Cardiac fibroblast (primary cell): ENCODE data around the gene MACROH2A1.

Source experiments
- DNase-seq, 2 donors: peaks; one replicate each; pipeline versions ENCODE4 v3.0.0 to v3.0.0-alpha.2; 2010; ENCODE audit warnings: low read depth in 2 of 2
- H3K4me3 ChIP-seq, 2 donors: replicated peaks in 1 of 2; 1 replicate in 1 of 2; 2 replicates in 1 of 2; pipeline ENCODE4 v1.5.1; 2011; ENCODE audit warnings: low read depth in 2 of 2, low read length in 2 of 2, mild to moderate bottlenecking in 2 of 2, moderate library complexity in 1 of 2
- TF ChIP-seq, protein P1 (sequence below): IDR thresholded peaks from one replicate; pipeline ENCODE4 v1.5.1; 2011; ENCODE audit warnings: low read depth, mild to moderate bottlenecking, low read length, inconsistent platforms

MACROH2A1 gene

GRCh38 chr5:135397084-135397483 is 1.9 kb downstream of the MACROH2A1 start:
- H3K4me3 ChIP-seq, result no peak overlapping the region
- DNase-seq, result no peak
- TF ChIP-seq, protein P1, sequence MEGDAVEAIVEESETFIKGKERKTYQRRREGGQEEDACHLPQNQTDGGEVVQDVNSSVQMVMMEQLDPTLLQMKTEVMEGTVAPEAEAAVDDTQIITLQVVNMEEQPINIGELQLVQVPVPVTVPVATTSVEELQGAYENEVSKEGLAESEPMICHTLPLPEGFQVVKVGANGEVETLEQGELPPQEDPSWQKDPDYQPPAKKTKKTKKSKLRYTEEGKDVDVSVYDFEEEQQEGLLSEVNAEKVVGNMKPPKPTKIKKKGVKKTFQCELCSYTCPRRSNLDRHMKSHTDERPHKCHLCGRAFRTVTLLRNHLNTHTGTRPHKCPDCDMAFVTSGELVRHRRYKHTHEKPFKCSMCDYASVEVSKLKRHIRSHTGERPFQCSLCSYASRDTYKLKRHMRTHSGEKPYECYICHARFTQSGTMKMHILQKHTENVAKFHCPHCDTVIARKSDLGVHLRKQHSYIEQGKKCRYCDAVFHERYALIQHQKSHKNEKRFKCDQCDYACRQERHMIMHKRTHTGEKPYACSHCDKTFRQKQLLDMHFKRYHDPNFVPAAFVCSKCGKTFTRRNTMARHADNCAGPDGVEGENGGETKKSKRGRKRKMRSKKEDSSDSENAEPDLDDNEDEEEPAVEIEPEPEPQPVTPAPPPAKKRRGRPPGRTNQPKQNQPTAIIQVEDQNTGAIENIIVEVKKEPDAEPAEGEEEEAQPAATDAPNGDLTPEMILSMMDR, result no peak

- no peak for DNase-seq
- H3K4me3 ChIP-seq, result no peak overlapping the region
- TF ChIP-seq, protein P1, result no peak
Measured at GRCh38 chr5:135396459-135397055, 2.5 kb downstream of the MACROH2A1 start.

GRCh38 chr5:135395866-135396265 is 3.2 kb downstream of the MACROH2A1 start:
- TF ChIP-seq, protein P1, result no peak
- DNase-seq, result no peak
- no peak overlapping the region for H3K4me3 ChIP-seq

DNA sequence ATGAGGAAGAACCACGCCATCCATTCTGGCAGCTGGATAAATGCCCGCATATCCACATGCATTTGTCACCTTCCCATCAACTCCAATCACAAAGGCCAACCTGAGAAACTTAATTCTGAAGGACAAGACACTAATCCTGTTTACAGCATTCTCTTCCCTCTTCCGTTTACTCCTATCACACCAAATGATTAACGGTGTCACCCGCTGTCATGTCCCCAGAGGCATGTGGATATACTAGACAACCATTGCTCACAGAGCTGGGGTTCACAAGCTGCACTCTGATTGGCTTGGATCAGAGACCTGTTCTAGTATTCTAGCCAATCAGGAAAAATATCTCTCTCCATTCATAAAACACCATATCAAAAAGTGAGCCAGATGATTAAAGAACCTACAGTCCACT is 3.6 kb downstream of the MACROH2A1 start:
- TF ChIP-seq, protein P1, result no peak
- DNase-seq, result no peak
- H3K4me3 ChIP-seq, result no peak overlapping the region

GRCh38 chr5:135394095-135394494 is 4.9 kb downstream of the MACROH2A1 start:
- no peak for DNase-seq
- TF ChIP-seq, protein P1, result no peak
- no peak overlapping the region for H3K4me3 ChIP-seq

DNA sequence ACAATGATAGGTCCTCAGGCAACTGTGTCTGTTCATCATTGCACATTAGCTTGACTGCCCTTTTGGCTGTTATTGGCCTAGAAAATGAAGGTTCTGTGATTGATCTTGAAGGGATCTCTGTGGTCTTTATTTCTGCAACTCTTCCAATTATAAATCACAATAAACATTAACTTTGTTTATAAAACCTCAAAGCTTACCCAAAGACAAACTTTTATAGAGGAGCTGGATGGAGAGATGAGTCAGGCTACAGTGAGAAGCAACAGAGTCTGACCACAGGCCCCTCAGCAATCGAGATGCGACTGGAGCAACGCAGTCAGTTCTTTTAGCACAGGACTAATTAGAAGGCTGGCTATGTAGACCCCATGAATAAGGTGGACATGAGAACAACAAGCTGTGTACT is 5.3 kb downstream of the MACROH2A1 start:
- TF ChIP-seq, protein P1, result no peak
- H3K4me3 ChIP-seq, result no peak overlapping the region
- no peak for DNase-seq

GRCh38 chr5:135393229-135393628 is 5.8 kb downstream of the MACROH2A1 start:
- DNase-seq, result no peak
- no peak overlapping the region for H3K4me3 ChIP-seq
- TF ChIP-seq, protein P1, result no peak
